Measurements from ENCODE around the gene ATP6V1B1.

- TF ChIP-seq MAFK (IDR thresholded peaks at IDR 0.05; ENCODE audit: low read length) (no peak), ZNF518B (CRISPR knock-in tag; IDR thresholded peaks at IDR 0.05) (no peak), NR2C1 (IDR thresholded peaks at IDR 0.05) (no peak), NR2C1 (tag; IDR thresholded peaks at IDR 0.05) (no peak), TARDBP (IDR thresholded peaks at IDR 0.05) (no peak), CTCF (IDR thresholded peaks at IDR 0.05 in 2 of 3, conservative IDR thresholded peaks at IDR 0.05 in 1 of 3; ENCODE audit: insufficient read depth in 2 of 3, low read depth in 1 of 3, low read length in 3 of 3) (no peak), EP300 (IDR thresholded peaks at IDR 0.05; ENCODE audit: low read length) (no peak), COPS2 (conservative IDR thresholded peaks at IDR 0.05) (no peak), ASH1L (IDR thresholded peaks at IDR 0.05; ENCODE audit: borderline replicate concordance, low read depth, partially characterized antibody) (no peak), KAT8 (IDR thresholded peaks at IDR 0.05; ENCODE audit: low read depth) (no peak), EZH2 (IDR thresholded peaks at IDR 0.05; ENCODE audit: borderline replicate concordance, low read depth, low read length) (no peak)
Observed at GRCh38 chr2:70888923-70889715, 46.6 kb upstream of the ATP6V1B1 start.
